Measurements from ENCODE around the gene NEMP2. TPM values are rescaled to one million over a fixed set of nuclear protein-coding genes. Genes with fewer than 3 reads are reported as not detected.

Gene NEMP2
- total RNA-seq, 2 experiments from 2014 or later, result 17.2 to 19.5 TPM

Other genes starting within 250 kb of the NEMP2 start
- 10 to 100 TPM; 17.6 to 19.3 TPM for gene HIBCH, start 214.9 kb downstream of the NEMP2 start, total RNA-seq
- gene INPP1, start 191.1 kb downstream of the NEMP2 start, total RNA-seq, result 10 to 100 TPM in 1 of 2 experiments, 1 to 10 TPM in 1; 8.5 to 10.2 TPM
- 10 to 100 TPM; 31.5 to 32.8 TPM for gene MFSD6, start 126.4 kb downstream of the NEMP2 start, total RNA-seq
- 10 to 100 TPM; 23.0 to 24.8 TPM for gene NAB1, start 114.4 kb upstream of the NEMP2 start, total RNA-seq

All from activated CD8-positive, alpha-beta T cell treated with anti-CD3 and anti-CD28 coated beads for 36 hours (primary cell).